ENCODE results near the gene EVC2. TPM values are rescaled to one million over a fixed set of nuclear protein-coding genes. Genes with fewer than 3 reads are reported as not detected.

EVC2 gene
- polyA plus RNA-seq, 3 donors = 0.04 to 0.12 (median 0.08) TPM

- no peaks in the 10 kb centered on the region for H4K20me1 ChIP-seq (ENCODE audit: insufficient read depth, low read length)
- TF ChIP-seq, protein P1, sequence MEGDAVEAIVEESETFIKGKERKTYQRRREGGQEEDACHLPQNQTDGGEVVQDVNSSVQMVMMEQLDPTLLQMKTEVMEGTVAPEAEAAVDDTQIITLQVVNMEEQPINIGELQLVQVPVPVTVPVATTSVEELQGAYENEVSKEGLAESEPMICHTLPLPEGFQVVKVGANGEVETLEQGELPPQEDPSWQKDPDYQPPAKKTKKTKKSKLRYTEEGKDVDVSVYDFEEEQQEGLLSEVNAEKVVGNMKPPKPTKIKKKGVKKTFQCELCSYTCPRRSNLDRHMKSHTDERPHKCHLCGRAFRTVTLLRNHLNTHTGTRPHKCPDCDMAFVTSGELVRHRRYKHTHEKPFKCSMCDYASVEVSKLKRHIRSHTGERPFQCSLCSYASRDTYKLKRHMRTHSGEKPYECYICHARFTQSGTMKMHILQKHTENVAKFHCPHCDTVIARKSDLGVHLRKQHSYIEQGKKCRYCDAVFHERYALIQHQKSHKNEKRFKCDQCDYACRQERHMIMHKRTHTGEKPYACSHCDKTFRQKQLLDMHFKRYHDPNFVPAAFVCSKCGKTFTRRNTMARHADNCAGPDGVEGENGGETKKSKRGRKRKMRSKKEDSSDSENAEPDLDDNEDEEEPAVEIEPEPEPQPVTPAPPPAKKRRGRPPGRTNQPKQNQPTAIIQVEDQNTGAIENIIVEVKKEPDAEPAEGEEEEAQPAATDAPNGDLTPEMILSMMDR (IDR thresholded peaks at IDR 0.05) = no peak
- Mint-ChIP-seq H3K36me3 (peaks cover 0 to 2% of the 10 kb centered on the region in 2 donors), H3K9me3 (peaks cover 0 to 23% (median 14%) of the 10 kb centered on the region in 7 donors), H3K4me3 (no peak overlapping the region), H3K4me1 (peaks cover 4% of the 10 kb centered on the region), H3K27ac (no peak overlapping the region), H3K27me3 (ENCODE audit: low read depth in 3 of 3) (peaks cover 13 to 31% (median 22%) of the 10 kb centered on the region in 3 donors)
- no peak overlapping the region for H3K27ac ChIP-seq (ENCODE audit: low read depth in 1 of 2, low read length in 2 of 2)
- no peak overlapping the region for H2AFZ ChIP-seq (ENCODE audit: insufficient read depth, low read depth, low read length, poor library complexity, severe bottlenecking)
- no peak overlapping the region for H3K9ac ChIP-seq (ENCODE audit: insufficient read depth, low read length, poor library complexity, severe bottlenecking)
- H3K9me3 ChIP-seq (replicated peaks in 1 of 2; ENCODE audit: control insufficient read depth in 1 of 2, insufficient read depth in 1 of 2, low read length in 2 of 2) = peaks cover 8% of the 10 kb centered on the region in 2 donors
- no peak for DNase-seq
- 85% methylated on average over 2 of the region's 2 CpGs for WGBS (ENCODE audit: insufficient coverage)
- no peak overlapping the region for H3K4me3 ChIP-seq (replicated peaks in 1 of 3; ENCODE audit: low read depth in 2 of 3, low read length in 3 of 3)
- intact Hi-C loops (cut with micrococcal nuclease) = no loop called here
- H3K4me2 ChIP-seq (replicated peaks; ENCODE audit: extremely low read depth, low read length, poor library complexity, severe bottlenecking) = no peak overlapping the region
- no peaks in the 10 kb centered on the region for H3K79me2 ChIP-seq (ENCODE audit: insufficient read depth, low read length)
- peaks cover 10 to 17% of the 10 kb centered on the region in 2 donors for H3K27me3 ChIP-seq (ENCODE audit: control insufficient read depth in 2 of 2, insufficient read depth in 2 of 2, low read length in 2 of 2)
- H3K4me1 ChIP-seq (ENCODE audit: control insufficient read depth in 1 of 2, insufficient read depth in 2 of 2, low read length in 2 of 2) = peaks cover 0 to 5% of the 10 kb centered on the region in 2 donors
- no peaks in the 10 kb centered on the region for H3K36me3 ChIP-seq (replicated peaks in 1 of 2; ENCODE audit: control insufficient read depth in 1 of 2, insufficient read depth in 2 of 2, low read length in 2 of 2)
Measured at GRCh38 chr4:5716391-5716790, 8.0 kb upstream of the EVC2 start.

GRCh38 chr4:5715357-5715756, 7.0 kb upstream of the EVC2 start:
- H3K4me1 Mint-ChIP-seq = peaks cover 9% of the 10 kb centered on the region
- peaks cover 0 to 2% of the 10 kb centered on the region in 2 donors for H3K36me3 Mint-ChIP-seq
- H3K9ac ChIP-seq (ENCODE audit: insufficient read depth, low read length, poor library complexity, severe bottlenecking) = no peak overlapping the region
- no CpG with 5 or more reads among the region's 2 CpGs for WGBS (ENCODE audit: insufficient coverage)
- no peaks in the 10 kb centered on the region for H4K20me1 ChIP-seq (ENCODE audit: insufficient read depth, low read length)
- H3K4me1 ChIP-seq (ENCODE audit: control insufficient read depth in 1 of 2, insufficient read depth in 2 of 2, low read length in 2 of 2) = peaks cover 4 to 11% of the 10 kb centered on the region in 2 donors
- H3K4me3 ChIP-seq (replicated peaks in 1 of 3; ENCODE audit: low read depth in 2 of 3, low read length in 3 of 3) = no peak overlapping the region
- H3K4me3 Mint-ChIP-seq = no peak overlapping the region
- H3K27me3 ChIP-seq (ENCODE audit: control insufficient read depth in 2 of 2, insufficient read depth in 2 of 2, low read length in 2 of 2) = peaks cover 14 to 24% of the 10 kb centered on the region in 2 donors
- H3K4me2 ChIP-seq (replicated peaks; ENCODE audit: extremely low read depth, low read length, poor library complexity, severe bottlenecking) = no peak overlapping the region
- intact Hi-C loops (cut with micrococcal nuclease) = no loop called here
- H3K9me3 ChIP-seq (replicated peaks in 1 of 2; ENCODE audit: control insufficient read depth in 1 of 2, insufficient read depth in 1 of 2, low read length in 2 of 2) = peaks cover 8 to 11% of the 10 kb centered on the region in 2 donors
- TF ChIP-seq, protein P1 (IDR thresholded peaks at IDR 0.05) = no peak
- H3K27me3 Mint-ChIP-seq (ENCODE audit: low read depth in 3 of 3) = peaks cover 20 to 38% (median 26%) of the 10 kb centered on the region in 3 donors
- no peak overlapping the region for H3K27ac ChIP-seq (ENCODE audit: low read depth in 1 of 2, low read length in 2 of 2)
- no peaks in the 10 kb centered on the region for H3K36me3 ChIP-seq (replicated peaks in 1 of 2; ENCODE audit: control insufficient read depth in 1 of 2, insufficient read depth in 2 of 2, low read length in 2 of 2)
- no peak overlapping the region for H2AFZ ChIP-seq (ENCODE audit: insufficient read depth, low read depth, low read length, poor library complexity, severe bottlenecking)
- no peaks in the 10 kb centered on the region for H3K79me2 ChIP-seq (ENCODE audit: insufficient read depth, low read length)
- H3K9me3 Mint-ChIP-seq = peaks cover 0 to 28% (median 14%) of the 10 kb centered on the region in 7 donors
- no peak for DNase-seq
- no peak overlapping the region for H3K27ac Mint-ChIP-seq
